MM.1S (cell line): ENCODE results near the gene ALDH1A2.
"Not testable (repeated sequence)": the region's sequence is repeated elsewhere in the genome, so short reads cannot be mapped to it uniquely, and the experiment has no call there.

Experiments used
- DNase-seq: peaks from one replicate; pipeline ENCODE4 v3.0.0-alpha.2; 2015
- H2AFZ ChIP-seq: fragments of 300-600 bp; sonication (generic); 2 replicates; pipeline ENCODE4 v1.6.0; 2016; ENCODE audit warnings: antibody characterized with exemption, low read length
- H3F3A ChIP-seq: fragments of 300-600 bp; sonication (generic); 2 replicates; pipeline ENCODE4 v1.6.1; 2016; ENCODE audit warnings: mild to moderate bottlenecking, antibody characterized with exemption, low read length, moderate library complexity, mixed read lengths; ENCODE audit not compliant: insufficient read depth
- H3K27ac ChIP-seq: fragments of 300-600 bp; sonication (generic); 2 replicates; pipeline ENCODE4 v1.5.1; 2016; ENCODE audit warnings: mild to moderate bottlenecking, low read length
- H3K27me3 ChIP-seq: fragments of 300-600 bp; sonication (generic); replicated peaks from 2 replicates; pipeline ENCODE4 v1.6.0; 2016; ENCODE audit warnings: low read length; ENCODE audit not compliant: insufficient read depth
- H3K36me3 ChIP-seq: fragments of 300-600 bp; sonication (generic); replicated peaks from 2 replicates; pipeline ENCODE4 v1.6.1; 2016; ENCODE audit warnings: mild to moderate bottlenecking, low read length, mixed read lengths; ENCODE audit not compliant: insufficient read depth
- H3K4me1 ChIP-seq: fragments of 300-600 bp; sonication (generic); 2 replicates; pipeline ENCODE4 v1.6.1; 2016; ENCODE audit warnings: low read length, mixed read lengths
- H3K4me2 ChIP-seq: fragments of 300-600 bp; sonication (generic); 2 replicates; pipeline ENCODE4 v1.6.0; 2016; ENCODE audit warnings: low read depth, low read length
- H3K4me3 ChIP-seq: fragments of 300-600 bp; sonication (generic); 2 replicates; pipeline ENCODE4 v1.5.1; 2016; ENCODE audit warnings: low read length, mixed read lengths
- H3K79me2 ChIP-seq: fragments of 300-600 bp; sonication (generic); 2 replicates; pipeline ENCODE4 v1.6.1; 2016; ENCODE audit warnings: mixed run types, low read length, mixed read lengths
- H3K9ac ChIP-seq: fragments of 300-600 bp; sonication (generic); 2 replicates; pipeline ENCODE4 v1.6.1; 2016; ENCODE audit warnings: low read length, mixed read lengths
- H3K9me2 ChIP-seq: fragments of 300-600 bp; sonication (generic); replicated peaks from 2 replicates; pipeline ENCODE4 v1.6.1; 2016; ENCODE audit warnings: mild to moderate bottlenecking, low read length, mixed read lengths; ENCODE audit not compliant: insufficient read depth
- H3K9me3 ChIP-seq: fragments of 300-600 bp; sonication (generic); replicated peaks from 2 replicates; pipeline ENCODE4 v1.6.1; 2016; ENCODE audit warnings: mild to moderate bottlenecking, low read length, mixed read lengths; ENCODE audit not compliant: insufficient read depth
- H4K20me1 ChIP-seq: fragments of 300-600 bp; sonication (generic); 2 replicates; pipeline ENCODE4 v1.6.1; 2016; ENCODE audit warnings: mild to moderate bottlenecking, low read length, moderate library complexity, mixed read lengths; ENCODE audit not compliant: insufficient read depth
- EZH2 ChIP-seq: fragments of 300-600 bp; sonication (generic); optimal IDR thresholded peaks from 2 replicates; pipeline ENCODE3; 2017; ENCODE audit warnings: low read depth, mild to moderate bottlenecking, antibody characterized with exemption, low read length, mixed read lengths
- EZH2phosphoT487 ChIP-seq: fragments of 300-600 bp; sonication (generic); IDR thresholded peaks from 2 replicates; pipeline ENCODE4 v1.6.1; 2018; ENCODE audit warnings: antibody characterized with exemption, low read length
- TF ChIP-seq, protein P1 (sequence below): fragments of 300-600 bp; sonication (generic); IDR thresholded peaks from 2 replicates; pipeline ENCODE4 v1.5.1; 2016; ENCODE audit warnings: antibody characterized with exemption, low read length, mixed read lengths

The ALDH1A2 gene

DNA sequence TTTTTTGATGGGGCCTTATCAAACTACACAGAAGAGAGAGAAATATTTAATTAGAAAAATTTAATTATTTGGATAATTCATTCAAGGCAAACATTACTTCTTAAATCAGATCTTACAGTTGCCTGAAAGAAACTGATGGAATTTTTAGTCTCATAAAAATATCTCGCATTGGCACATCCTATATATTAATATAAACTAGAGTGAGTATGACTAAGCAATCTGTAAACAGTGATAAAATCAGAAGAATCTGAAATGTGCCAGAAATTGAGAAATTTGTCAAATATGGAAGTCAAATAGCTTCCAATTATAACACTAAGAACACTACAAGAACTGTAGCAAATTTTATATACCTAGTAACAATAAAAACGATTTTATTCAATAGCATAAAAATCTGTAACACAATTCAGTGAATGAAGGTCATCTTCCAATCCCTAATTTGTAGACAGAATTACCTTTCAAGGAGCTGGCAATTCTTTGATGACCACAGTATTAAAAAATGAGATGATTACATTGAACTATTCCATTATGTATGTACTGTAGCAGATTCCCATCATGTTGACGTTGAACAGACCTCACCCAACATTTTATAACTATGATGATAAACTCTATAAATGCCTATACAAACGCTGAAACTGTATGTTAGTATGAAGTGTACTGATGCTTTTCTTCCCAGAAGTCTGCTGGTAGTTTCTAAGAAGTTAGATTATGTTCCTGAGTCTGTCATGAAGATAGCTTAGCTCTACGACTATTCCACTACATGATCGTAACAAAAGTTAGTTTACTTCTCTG is 63.0 kb downstream of the ALDH1A2 start:
- H3K27me3 ChIP-seq = no peaks in the 10 kb centered on the region
- H3K27ac ChIP-seq = no peak overlapping the region
- no peak for DNase-seq
- H3K9me3 ChIP-seq = no peaks in the 10 kb centered on the region
- no peak overlapping the region for H3K4me2 ChIP-seq
- TF ChIP-seq EZH2phosphoT487 (no peak), EZH2 (no peak)
- TF ChIP-seq, protein P1, sequence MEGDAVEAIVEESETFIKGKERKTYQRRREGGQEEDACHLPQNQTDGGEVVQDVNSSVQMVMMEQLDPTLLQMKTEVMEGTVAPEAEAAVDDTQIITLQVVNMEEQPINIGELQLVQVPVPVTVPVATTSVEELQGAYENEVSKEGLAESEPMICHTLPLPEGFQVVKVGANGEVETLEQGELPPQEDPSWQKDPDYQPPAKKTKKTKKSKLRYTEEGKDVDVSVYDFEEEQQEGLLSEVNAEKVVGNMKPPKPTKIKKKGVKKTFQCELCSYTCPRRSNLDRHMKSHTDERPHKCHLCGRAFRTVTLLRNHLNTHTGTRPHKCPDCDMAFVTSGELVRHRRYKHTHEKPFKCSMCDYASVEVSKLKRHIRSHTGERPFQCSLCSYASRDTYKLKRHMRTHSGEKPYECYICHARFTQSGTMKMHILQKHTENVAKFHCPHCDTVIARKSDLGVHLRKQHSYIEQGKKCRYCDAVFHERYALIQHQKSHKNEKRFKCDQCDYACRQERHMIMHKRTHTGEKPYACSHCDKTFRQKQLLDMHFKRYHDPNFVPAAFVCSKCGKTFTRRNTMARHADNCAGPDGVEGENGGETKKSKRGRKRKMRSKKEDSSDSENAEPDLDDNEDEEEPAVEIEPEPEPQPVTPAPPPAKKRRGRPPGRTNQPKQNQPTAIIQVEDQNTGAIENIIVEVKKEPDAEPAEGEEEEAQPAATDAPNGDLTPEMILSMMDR = no peak
- no peak overlapping the region for H3K4me3 ChIP-seq
- no peaks in the 10 kb centered on the region for H3K36me3 ChIP-seq
- H3K79me2 ChIP-seq = no peaks in the 10 kb centered on the region
- no peaks in the 10 kb centered on the region for H3K9me2 ChIP-seq
- no peak overlapping the region for H3K9ac ChIP-seq
- H3F3A ChIP-seq = no peaks in the 10 kb centered on the region
- no peaks in the 10 kb centered on the region for H3K4me1 ChIP-seq
- no peaks in the 10 kb centered on the region for H4K20me1 ChIP-seq
- no peak overlapping the region for H2AFZ ChIP-seq

DNA sequence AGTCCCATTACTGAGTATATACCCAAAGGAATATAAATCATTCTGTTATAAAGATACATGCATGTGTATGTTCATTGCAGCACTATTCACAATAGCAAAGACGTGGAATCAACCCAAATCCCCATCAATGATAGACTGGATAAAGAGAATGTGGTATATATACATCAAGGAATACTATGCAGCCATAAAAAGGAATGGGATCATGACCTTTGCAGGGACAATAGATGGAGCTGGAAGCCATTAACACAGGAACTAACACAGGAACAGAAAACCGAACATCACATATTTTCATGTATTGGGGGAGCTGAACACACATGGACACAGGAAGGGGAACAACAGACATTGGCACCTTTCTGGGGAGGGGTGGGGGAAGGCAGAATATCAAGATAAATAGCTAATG is 65.8 kb downstream of the ALDH1A2 start:
- DNase-seq, H2AFZ ChIP-seq, H4K20me1 ChIP-seq, H3K9ac ChIP-seq, H3K4me3 ChIP-seq, H3F3A ChIP-seq, H3K9me3 ChIP-seq, H3K36me3 ChIP-seq, H3K9me2 ChIP-seq, H3K27ac ChIP-seq, H3K27me3 ChIP-seq, H3K4me2 ChIP-seq, H3K4me1 ChIP-seq, H3K79me2 ChIP-seq: not testable (repeated sequence)

DNA sequence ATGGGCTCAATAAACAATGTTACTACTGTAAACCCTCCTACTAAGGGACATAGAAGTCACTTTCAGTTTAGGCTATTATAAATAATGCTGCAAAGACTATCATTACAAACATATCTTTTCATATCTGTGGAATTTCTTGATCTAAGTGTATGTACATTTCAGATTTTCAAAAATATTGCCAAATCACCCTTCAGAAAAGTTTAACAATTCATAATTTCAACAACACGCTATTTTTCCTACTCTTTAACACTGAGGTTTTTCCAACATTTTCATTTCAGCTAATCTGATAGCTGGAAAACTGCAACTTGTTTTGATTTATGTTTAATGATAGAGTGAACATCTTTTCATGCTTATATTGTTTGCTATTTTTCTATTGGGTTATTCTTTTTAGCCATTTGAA is 69.0 kb downstream of the ALDH1A2 start:
- no peaks in the 10 kb centered on the region for H3K9me3 ChIP-seq
- H3K9me2 ChIP-seq = no peaks in the 10 kb centered on the region
- TF ChIP-seq EZH2 = no peak
- TF ChIP-seq EZH2phosphoT487 = no peak
- no peaks in the 10 kb centered on the region for H3F3A ChIP-seq
- no peaks in the 10 kb centered on the region for H3K79me2 ChIP-seq
- no peak overlapping the region for H3K4me3 ChIP-seq
- no peaks in the 10 kb centered on the region for H3K27me3 ChIP-seq
- no peak for DNase-seq
- H3K4me2 ChIP-seq = no peak overlapping the region
- H4K20me1 ChIP-seq = no peaks in the 10 kb centered on the region
- H3K36me3 ChIP-seq = no peaks in the 10 kb centered on the region
- H3K9ac ChIP-seq = no peak overlapping the region
- H3K4me1 ChIP-seq = no peaks in the 10 kb centered on the region
- H2AFZ ChIP-seq = no peak overlapping the region
- no peak overlapping the region for H3K27ac ChIP-seq

DNA sequence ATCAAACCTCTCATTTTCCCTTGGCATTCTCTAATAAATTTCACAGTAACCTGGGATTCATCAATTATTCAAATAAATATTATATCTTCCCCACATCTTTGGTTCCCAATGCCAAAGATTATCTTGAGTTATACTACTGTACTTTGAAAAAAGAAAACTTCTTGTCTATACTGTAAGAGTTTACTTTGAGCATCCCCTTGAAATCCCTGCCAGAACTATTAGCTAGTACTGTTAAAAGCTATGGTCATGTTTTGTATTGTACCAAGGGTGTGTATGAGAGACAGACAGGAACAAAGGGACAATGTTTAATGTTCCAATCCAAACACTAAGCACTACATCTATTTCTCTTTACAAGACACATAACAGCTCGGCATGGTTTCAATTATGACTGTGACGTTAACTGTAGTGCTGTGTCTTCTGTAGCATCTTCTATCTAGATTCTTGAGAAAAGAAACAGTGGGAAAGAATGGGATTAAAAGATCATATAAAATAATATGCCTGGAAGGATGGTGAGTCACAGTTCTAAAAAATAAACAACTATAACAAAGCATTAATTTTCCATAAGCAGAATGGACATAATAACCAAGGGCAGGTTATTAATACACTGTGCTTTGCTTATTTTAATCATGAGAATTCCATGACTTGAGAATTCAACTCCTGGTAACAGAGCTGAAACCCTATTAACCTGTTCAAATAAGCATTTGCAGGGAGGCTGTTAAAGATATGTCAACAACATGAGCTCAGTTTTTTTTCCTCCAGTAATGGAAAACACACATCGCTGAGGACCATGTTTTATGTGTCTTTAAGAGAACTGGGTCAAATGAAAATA is 71.1 kb downstream of the ALDH1A2 start:
- Histone ChIP-seq H3K4me1 (no peaks in the 10 kb centered on the region), H4K20me1 (no peaks in the 10 kb centered on the region), H3K27me3 (no peaks in the 10 kb centered on the region), H3K27ac (no peak overlapping the region), H3K9me3 (no peaks in the 10 kb centered on the region), H3K9ac (no peak overlapping the region), H3K79me2 (no peaks in the 10 kb centered on the region), H3K36me3 (no peaks in the 10 kb centered on the region), H3K4me3 (no peak overlapping the region), H3K9me2 (no peaks in the 10 kb centered on the region), H2AFZ (no peak overlapping the region), H3F3A (no peaks in the 10 kb centered on the region), H3K4me2 (no peak overlapping the region)
- TF ChIP-seq, protein P1 = no peak
- TF ChIP-seq EZH2phosphoT487 (no peak), EZH2 (no peak)
- no peak for DNase-seq
